22Rv1 (cell line): ENCODE data around the gene DDX42.

Experiments
- ZFX ChIP-seq: fragments of 450-650 bp; IDR thresholded peaks from 2 replicates; pipeline ENCODE4 v1.6.1; 2017; ENCODE audit warnings: antibody characterized with exemption, borderline replicate concordance
- TF ChIP-seq, protein P1 (sequence below): fragments of 450-650 bp; IDR thresholded peaks from 2 replicates; pipeline ENCODE4 v1.5.1; 2017; ENCODE audit warnings: mild to moderate bottlenecking

DNA sequence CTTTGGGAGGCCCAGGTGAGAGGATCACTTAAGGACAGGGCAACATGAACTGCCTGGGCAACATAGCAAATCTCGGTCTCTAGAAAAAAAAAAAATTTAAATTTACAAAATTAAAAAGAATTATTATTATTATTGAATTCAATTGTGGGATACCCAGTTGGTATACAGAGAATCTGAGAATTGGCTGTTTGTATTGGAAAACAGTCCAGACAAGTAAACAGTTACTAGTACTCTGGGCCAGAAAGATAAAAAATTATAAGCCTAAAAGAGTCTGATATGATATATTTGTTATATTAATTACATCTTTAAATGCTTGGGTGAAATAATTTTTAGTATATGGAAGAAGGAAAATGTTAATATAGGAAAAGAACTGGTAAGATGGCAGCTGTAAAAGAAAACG lies 15.5 kb upstream of the DDX42 start:
- TF ChIP-seq, protein P1, sequence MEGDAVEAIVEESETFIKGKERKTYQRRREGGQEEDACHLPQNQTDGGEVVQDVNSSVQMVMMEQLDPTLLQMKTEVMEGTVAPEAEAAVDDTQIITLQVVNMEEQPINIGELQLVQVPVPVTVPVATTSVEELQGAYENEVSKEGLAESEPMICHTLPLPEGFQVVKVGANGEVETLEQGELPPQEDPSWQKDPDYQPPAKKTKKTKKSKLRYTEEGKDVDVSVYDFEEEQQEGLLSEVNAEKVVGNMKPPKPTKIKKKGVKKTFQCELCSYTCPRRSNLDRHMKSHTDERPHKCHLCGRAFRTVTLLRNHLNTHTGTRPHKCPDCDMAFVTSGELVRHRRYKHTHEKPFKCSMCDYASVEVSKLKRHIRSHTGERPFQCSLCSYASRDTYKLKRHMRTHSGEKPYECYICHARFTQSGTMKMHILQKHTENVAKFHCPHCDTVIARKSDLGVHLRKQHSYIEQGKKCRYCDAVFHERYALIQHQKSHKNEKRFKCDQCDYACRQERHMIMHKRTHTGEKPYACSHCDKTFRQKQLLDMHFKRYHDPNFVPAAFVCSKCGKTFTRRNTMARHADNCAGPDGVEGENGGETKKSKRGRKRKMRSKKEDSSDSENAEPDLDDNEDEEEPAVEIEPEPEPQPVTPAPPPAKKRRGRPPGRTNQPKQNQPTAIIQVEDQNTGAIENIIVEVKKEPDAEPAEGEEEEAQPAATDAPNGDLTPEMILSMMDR = no peak
- TF ChIP-seq ZFX = no peak
